GM21360 (cell line): ENCODE data around the gene ERI2.
"Not testable (repeated sequence)": the region's sequence is repeated elsewhere in the genome, so short reads cannot be mapped to it uniquely, and the experiment has no call there.

ENCODE experiments used
- ATAC-seq: cut with Tn5 transposase; IDR thresholded peaks from one replicate; pipeline ENCODE4 v1.9.1; 2021; ENCODE audit warnings: mild to moderate bottlenecking, moderate library complexity; ENCODE audit not compliant: unreplicated experiment

The ERI2 gene

GRCh38 chr16:20818929-20819585, 12.8 kb upstream of the ERI2 start:
- ATAC-seq = no peak

- ATAC-seq = no peak
Measured at GRCh38 chr16:20814784-20815183, 8.5 kb upstream of the ERI2 start.

DNA sequence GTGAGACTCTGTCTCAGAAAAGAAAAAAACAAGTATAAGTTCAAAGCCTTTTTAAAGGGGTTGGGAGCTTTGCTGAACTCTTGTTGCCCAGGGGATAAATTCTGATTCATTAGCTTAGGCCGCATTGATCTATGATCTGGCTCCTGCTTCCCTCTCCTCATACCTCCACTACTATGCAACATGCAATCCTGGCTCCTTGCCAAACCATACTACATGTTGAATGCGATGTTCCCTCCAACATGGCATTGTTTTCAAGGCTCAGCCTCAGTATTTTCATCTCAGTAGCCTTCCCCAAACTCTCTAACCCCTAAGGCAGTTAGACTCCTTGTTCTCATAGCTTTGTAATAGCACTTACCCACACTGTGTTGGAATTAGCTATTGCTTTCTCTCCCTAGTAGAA, 6.2 kb upstream of the ERI2 start:
- no peak for ATAC-seq

DNA sequence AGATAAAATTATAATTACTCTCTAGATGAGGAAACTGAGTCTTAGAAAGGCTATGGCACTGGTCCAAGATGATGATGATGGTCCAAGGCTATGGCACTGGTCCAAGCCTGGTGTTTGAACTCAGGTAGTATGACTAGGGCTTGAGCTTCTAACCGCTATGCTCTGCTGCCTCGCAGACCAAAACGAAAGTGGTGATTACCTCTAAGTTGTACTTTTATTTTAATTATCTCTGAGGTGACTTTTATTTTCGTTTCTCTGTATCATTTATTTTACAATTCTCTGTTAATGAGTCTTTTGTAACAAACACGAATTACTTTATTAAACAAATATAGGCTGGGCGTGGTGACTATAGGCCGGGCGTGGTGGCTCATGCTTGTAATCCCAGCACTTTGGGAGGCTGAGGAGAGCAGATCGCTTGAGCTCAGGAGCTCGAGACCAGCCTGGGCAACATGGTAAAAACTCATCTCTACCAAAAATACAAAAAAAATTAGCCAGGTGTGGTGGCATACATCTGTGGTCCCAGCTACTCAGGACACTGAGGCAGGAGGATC, 5.7 kb upstream of the ERI2 start:
- ATAC-seq = no peak

DNA sequence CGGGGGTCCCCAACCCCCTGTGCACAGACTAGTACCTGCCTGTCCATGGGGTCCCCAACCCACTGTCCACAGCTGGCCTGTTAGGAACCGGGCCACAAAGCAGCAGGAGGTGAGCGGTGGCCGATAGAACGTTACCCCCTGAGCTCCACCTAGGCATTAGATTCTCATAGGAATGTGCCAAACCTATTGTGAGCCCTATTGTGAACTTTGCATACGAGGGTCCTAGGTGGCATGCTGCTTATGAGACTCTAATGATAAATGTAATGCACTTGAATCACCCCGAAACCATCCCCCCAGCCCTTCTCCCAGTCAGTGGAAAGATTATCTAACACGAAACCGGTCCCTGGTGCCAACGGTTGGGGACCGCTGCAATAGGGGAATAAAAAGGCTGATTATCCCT, 1.6 kb upstream of the ERI2 start:
- no peak for ATAC-seq

GRCh38 chr16:20805684-20806167, 546 bp downstream of the ERI2 start:
- not testable (repeated sequence) for ATAC-seq

DNA sequence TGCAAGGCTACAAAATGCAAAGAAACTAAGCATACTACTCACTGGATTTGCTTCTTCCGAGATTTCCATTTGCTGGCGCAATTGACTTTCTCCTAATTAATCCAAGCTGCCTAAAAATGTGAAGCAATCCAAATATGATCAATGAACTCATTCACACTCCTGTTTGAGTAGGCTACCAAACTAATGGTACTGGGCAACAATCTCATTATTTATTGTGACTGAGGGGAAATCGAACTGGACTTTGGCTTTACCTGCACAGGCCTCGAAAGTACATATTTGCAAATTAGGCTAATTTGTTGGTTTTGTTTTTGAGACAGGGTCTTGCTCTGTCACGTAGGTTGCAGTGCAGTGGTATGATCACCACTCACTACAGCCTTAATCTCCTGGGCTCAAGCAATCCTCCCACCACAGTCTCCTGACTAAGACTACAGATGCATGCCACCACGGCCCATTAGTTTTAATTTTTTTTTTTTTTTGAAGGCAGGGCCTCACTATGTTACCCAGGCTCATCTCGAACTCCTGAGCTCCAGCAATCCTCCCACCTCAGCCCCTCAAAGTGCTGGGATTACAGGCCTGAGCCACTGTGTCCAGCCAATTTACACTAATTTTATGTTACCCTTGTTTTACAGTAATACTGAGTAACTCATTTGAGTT, 2.6 kb downstream of the ERI2 start:
- ATAC-seq = no peak

GRCh38 chr16:20803192-20803560, 3.1 kb downstream of the ERI2 start:
- no peak for ATAC-seq

- ATAC-seq = no peak
Measured at GRCh38 chr16:20801278-20801677, 5.0 kb downstream of the ERI2 start.

GRCh38 chr16:20799599-20799998, 6.7 kb downstream of the ERI2 start:
- no peak for ATAC-seq

- ATAC-seq = no peak
Measured at GRCh38 chr16:20798364-20798763, 7.9 kb downstream of the ERI2 start.

- ATAC-seq = no peak
Measured at GRCh38 chr16:20791923-20792612, 14.2 kb downstream of the ERI2 start.

DNA sequence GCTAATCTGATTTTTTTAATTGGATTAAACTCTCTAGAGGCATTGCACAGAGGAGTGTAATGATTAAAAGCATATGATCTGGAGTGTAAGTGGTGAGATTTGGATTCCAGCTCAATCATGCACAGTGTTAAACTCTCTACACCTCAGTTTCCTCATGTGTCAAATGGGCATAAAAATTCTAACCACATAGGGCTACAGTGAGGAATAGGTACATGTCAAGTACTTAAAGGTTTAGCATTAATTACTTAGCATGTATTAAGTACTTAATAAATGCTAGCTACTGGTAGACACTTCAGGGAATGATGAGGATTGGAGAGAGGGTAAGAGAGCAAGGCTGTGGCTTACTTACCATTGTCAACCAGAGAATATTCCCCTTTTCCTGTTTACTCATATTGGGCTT, 17.1 kb downstream of the ERI2 start:
- ATAC-seq = no peak

GRCh38 chr16:20784204-20784603, 22.1 kb downstream of the ERI2 start:
- ATAC-seq = no peak

DNA sequence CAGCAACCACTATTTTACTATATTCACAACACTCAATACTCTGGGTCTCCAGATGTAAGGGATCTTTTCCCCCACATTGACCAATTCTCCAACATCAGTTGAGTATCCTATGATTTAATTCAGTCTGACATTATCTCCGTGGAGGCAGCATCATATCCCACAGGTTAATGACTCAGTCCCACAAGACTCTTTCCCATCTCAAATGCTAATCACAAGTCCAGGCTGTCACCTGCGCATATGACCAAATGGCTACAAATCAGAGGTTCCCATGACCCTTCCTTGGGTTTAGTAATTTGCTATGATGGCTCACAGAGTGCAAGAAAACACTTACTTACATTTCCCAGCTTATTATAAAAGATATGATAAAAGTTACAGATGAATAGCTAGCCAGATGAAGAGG, 23.8 kb downstream of the ERI2 start:
- ATAC-seq = no peak

- no peak for ATAC-seq
Measured at GRCh38 chr16:20781697-20782096, 24.6 kb downstream of the ERI2 start.

DNA sequence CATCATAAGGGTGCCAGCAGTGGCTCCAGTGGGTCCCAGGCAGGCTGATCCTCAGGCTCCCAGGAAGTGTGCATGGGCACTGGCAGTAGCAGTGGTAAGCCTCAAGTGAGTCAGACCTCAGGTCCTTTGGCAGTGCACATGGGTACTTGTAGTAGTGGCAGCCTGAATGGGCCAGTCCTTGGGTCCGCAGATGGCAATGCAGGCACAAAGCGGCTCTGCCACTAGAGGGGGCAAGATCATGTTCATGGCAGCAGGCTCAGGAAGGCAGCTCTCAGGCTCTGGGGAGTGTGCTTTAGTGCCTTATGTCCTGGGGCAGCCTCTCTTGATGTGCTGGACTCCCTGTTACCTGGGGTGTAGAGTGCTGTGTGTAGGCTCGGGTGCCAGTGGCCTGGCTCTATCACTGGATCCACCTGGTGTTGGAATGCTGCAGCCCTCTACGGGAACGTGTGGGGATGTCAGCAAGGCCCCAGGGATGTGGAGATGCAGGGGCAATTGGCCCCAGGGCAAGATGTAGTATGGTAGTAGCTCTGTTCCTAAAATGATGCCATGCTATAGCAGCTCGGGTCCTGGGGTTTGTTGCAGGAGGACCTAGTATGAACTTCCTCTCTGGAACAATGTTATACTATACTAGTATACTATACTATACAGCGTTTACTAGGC, 31.4 kb downstream of the ERI2 start:
- no peak for ATAC-seq

- ATAC-seq = no peak
Measured at GRCh38 chr16:20773679-20774078, 32.6 kb downstream of the ERI2 start.

DNA sequence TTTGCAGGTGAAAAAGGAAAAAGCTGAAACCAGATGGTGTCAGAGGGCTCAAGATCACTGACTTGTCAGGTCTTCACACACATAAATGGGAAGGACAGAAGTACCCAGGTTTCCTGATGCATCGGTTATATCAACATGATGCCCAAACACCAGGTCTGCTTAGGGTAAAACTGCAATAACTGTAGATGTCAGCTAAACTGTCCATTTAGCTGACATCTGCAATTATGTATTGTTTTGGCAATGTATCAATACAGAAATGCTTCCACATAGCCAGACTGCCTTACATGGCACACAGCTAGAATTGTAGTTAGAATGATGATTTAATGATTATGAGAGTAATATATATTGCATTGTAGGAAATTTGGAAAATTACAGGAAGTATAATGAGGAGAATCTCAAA, 37.5 kb downstream of the ERI2 start:
- no peak for ATAC-seq

DNA sequence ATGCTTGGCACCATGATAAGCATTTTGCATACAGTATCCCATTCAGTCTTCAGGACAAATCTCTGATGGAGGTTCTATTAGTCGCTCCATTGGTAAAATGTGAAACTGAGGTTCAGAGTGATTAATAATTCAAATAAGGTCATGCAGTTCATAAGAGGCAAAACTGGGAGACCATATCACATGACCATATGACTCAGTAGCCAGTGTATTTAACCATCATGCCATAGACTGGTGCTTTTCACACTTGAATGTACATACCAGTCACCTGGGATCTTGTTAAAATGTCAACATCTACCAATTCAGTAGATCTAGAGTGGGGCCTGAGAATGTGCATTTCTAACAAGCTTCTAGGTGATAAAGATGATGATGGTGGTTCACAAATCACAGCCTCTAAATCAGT, 38.2 kb downstream of the ERI2 start:
- ATAC-seq = no peak

- no peak for ATAC-seq
Measured at GRCh38 chr16:20767577-20767976, 38.7 kb downstream of the ERI2 start.
